ENCODE data around the gene CCDC146. TPM values are rescaled to one million over a fixed set of nuclear protein-coding genes. Genes with fewer than 3 reads are reported as not detected.

Gene CCDC146
- total and polyA plus RNA-seq, 2 of the 13 experiments (the other 11 are each of a cell fraction or from before 2014, with no cell fraction given), result 2.4 to 4.1 TPM

DNA sequence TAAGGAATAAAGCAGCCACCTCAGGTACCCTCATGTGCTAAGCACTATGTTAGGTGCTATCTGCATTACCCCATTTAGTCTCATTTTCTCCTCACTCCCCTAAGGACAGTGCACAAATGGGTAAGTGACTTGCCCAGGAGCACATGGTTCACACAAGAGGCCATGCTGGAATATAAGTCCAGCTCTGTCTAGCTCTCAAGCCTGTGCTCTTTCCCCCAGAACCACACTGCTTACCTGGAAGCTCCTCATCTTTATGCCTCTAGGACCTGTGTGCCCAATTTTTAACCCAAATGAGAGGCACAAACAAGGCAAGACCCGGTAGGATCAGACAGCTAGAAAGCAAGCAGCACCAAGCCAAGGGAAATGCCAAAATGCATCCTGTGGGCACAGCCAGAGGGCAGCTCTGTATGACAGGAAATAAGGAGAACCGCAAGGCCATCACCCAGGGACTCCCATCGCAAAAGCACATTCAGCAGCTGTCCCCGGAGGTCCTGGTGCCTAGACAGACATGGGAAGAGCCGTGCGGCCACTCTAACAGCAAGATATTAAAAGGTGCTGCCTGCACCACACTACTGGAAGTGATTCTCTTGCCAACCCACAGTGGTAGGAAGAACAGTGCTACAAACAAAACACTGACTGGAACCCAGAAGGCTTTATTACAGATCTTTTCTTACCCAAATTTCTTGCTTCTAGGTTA lies 205.7 kb downstream of the CCDC146 start:
- no peak for FAIRE-seq
- no peak for ATAC-seq
- intact Hi-C loops (cut with micrococcal nuclease; ENCODE audit: unreplicated experiment) (no loop called here), in situ Hi-C loops (cut with HindIII; ENCODE audit: extremely low pct_ligation_motif_present, low pct_unique_long_range_greater_than_20kb) (no loop called here)
- Histone ChIP-seq H3K9ac (ENCODE audit: insufficient read depth, low read depth, low read length) (no peak overlapping the region), H3K36me3 (replicated peaks in 1 of 2; ENCODE audit: control insufficient read depth in 1 of 2, insufficient read depth in 2 of 2, low read length in 2 of 2) (peaks cover 6 to 21% of the 10 kb centered on the region in 2 experiments), H4K20me1 (ENCODE audit: insufficient read depth, low read length) (no peaks in the 10 kb centered on the region), H3K27me3 (ENCODE audit: control insufficient read depth in 1 of 2, insufficient read depth in 2 of 2, low read length in 2 of 2) (no peaks in the 10 kb centered on the region), H3K4me3 (replicated peaks in 1 of 3; ENCODE audit: insufficient read depth in 1 of 3, low read depth in 2 of 3, low read length in 3 of 3) (no peak overlapping the region), H3K79me2 (ENCODE audit: insufficient read depth, low read length) (no peaks in the 10 kb centered on the region), H3K27ac (ENCODE audit: extremely low read length, insufficient read depth, low read length) (no peak overlapping the region), H3K4me2 (ENCODE audit: low read depth, low read length) (no peak overlapping the region), H2AFZ (ENCODE audit: low read length) (no peak overlapping the region), H3K4me1 (ENCODE audit: insufficient read depth, low read length) (peaks cover 17% of the 10 kb centered on the region), H3K9me3 (ENCODE audit: low read length) (no peaks in the 10 kb centered on the region)
- TF ChIP-seq, protein P1, sequence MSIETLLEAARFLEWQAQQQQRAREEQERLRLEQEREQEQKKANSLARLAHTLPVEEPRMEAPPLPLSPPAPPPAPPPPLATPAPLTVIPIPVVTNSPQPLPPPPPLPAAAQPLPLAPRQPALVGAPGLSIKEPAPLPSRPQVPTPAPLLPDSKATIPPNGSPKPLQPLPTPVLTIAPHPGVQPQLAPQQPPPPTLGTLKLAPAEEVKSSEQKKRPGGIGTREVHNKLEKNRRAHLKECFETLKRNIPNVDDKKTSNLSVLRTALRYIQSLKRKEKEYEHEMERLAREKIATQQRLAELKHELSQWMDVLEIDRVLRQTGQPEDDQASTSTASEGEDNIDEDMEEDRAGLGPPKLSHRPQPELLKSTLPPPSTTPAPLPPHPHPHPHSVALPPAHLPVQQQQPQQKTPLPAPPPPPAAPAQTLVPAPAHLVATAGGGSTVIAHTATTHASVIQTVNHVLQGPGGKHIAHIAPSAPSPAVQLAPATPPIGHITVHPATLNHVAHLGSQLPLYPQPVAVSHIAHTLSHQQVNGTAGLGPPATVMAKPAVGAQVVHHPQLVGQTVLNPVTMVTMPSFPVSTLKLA (IDR thresholded peaks at IDR 0.05), result peak; percentile 91
- no peak for TF ChIP-seq ZBTB7B (CRISPR knock-in tag; IDR thresholded peaks at IDR 0.05)
- DNase-seq (ENCODE audit: low spot score), result no peak
- CTCF ChIA-PET (ENCODE audit: low intra/inter-chr PET ratio, low total read pairs), result no interaction called here
- 94% methylated on average over 6 of the region's 6 CpGs for WGBS (ENCODE audit: low lambda C conversion rate)
- no TSS peak for BruUV-seq (replicated peaks)
- POLR2A ChIA-PET, result no interaction called here

DNA sequence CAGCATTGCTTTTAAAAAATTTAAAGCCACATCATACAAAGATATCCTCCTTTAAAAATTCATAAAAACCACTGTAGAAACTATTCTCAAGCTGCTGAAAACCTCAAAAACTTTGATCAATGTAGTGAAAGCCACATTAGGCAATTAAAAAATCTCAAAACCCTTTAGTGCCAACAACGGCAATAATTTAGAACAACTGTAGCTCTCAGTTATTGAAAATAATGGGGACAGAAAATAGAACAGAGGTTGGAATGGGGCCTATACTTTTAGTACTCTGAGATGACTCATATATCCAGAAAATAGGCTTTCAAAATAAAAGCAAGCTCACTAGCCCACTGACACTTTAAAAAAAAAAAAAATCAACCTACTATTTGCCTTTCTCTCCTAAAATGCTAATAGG lies 206.3 kb downstream of the CCDC146 start:
- Histone ChIP-seq H4K20me1 (ENCODE audit: insufficient read depth, low read length) (no peaks in the 10 kb centered on the region), H3K27me3 (ENCODE audit: control insufficient read depth in 1 of 2, insufficient read depth in 2 of 2, low read length in 2 of 2) (no peaks in the 10 kb centered on the region), H3K79me2 (ENCODE audit: insufficient read depth, low read length) (no peaks in the 10 kb centered on the region), H3K9ac (ENCODE audit: insufficient read depth, low read depth, low read length) (no peak overlapping the region), H3K27ac (ENCODE audit: extremely low read length, insufficient read depth, low read length) (no peak overlapping the region), H3K4me1 (ENCODE audit: insufficient read depth, low read length) (peaks cover 17% of the 10 kb centered on the region), H3K9me3 (ENCODE audit: low read length) (no peaks in the 10 kb centered on the region), H3K4me3 (replicated peaks in 1 of 3; ENCODE audit: insufficient read depth in 1 of 3, low read depth in 2 of 3, low read length in 3 of 3) (no peak overlapping the region), H3K4me2 (ENCODE audit: low read depth, low read length) (no peak overlapping the region), H3K36me3 (replicated peaks in 1 of 2; ENCODE audit: control insufficient read depth in 1 of 2, insufficient read depth in 2 of 2, low read length in 2 of 2) (peaks cover 6 to 21% of the 10 kb centered on the region in 2 experiments), H2AFZ (ENCODE audit: low read length) (no peak overlapping the region)
- ATAC-seq (no peak), FAIRE-seq (no peak), DNase-seq (ENCODE audit: low spot score) (no peak)
- ChIA-PET CTCF (ENCODE audit: low intra/inter-chr PET ratio, low total read pairs) (no interaction called here), POLR2A (no interaction called here)
- in situ Hi-C loops (cut with HindIII; ENCODE audit: extremely low pct_ligation_motif_present, low pct_unique_long_range_greater_than_20kb), result no loop called here
- no TSS peak for BruUV-seq (replicated peaks)
- intact Hi-C loops (cut with micrococcal nuclease; ENCODE audit: unreplicated experiment), result no loop called here
- WGBS (ENCODE audit: low lambda C conversion rate), result 92% methylated on average over 1 of the region's 1 CpG
- TF ChIP-seq, protein P2, sequence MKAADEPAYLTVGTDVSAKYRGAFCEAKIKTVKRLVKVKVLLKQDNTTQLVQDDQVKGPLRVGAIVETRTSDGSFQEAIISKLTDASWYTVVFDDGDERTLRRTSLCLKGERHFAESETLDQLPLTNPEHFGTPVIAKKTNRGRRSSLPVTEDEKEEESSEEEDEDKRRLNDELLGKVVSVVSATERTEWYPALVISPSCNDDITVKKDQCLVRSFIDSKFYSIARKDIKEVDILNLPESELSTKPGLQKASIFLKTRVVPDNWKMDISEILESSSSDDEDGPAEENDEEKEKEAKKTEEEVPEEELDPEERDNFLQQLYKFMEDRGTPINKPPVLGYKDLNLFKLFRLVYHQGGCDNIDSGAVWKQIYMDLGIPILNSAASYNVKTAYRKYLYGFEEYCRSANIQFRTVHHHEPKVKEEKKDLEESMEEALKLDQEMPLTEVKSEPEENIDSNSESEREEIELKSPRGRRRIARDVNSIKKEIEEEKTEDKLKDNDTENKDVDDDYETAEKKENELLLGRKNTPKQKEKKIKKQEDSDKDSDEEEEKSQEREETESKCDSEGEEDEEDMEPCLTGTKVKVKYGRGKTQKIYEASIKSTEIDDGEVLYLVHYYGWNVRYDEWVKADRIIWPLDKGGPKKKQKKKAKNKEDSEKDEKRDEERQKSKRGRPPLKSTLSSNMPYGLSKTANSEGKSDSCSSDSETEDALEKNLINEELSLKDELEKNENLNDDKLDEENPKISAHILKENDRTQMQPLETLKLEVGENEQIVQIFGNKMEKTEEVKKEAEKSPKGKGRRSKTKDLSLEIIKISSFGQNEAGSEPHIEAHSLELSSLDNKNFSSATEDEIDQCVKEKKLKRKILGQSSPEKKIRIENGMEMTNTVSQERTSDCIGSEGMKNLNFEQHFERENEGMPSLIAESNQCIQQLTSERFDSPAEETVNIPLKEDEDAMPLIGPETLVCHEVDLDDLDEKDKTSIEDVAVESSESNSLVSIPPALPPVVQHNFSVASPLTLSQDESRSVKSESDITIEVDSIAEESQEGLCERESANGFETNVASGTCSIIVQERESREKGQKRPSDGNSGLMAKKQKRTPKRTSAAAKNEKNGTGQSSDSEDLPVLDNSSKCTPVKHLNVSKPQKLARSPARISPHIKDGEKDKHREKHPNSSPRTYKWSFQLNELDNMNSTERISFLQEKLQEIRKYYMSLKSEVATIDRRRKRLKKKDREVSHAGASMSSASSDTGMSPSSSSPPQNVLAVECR (CRISPR knock-in tag; IDR thresholded peaks at IDR 0.05; ENCODE audit: borderline replicate concordance), result no peak
- TF ChIP-seq ZBTB8A (CRISPR knock-in tag; IDR thresholded peaks at IDR 0.05; ENCODE audit: borderline replicate concordance, low read depth), result no peak
- no peak for TF ChIP-seq ZFAT (CRISPR knock-in tag; conservative IDR thresholded peaks at IDR 0.05)
- no peak for TF ChIP-seq SOX5 (CRISPR knock-in tag; IDR thresholded peaks at IDR 0.05; ENCODE audit: borderline replicate concordance)
- no peak for TF ChIP-seq NR3C1 (CRISPR knock-in tag; IDR thresholded peaks at IDR 0.05)
- TF ChIP-seq SMYD3 (CRISPR knock-in tag; IDR thresholded peaks at IDR 0.05), result no peak
- no peak for TF ChIP-seq ZNF34 (CRISPR knock-in tag; IDR thresholded peaks at IDR 0.05; ENCODE audit: borderline replicate concordance)
- TF ChIP-seq ZNF510 (CRISPR knock-in tag; IDR thresholded peaks at IDR 0.05; ENCODE audit: low read depth), result no peak
- TF ChIP-seq ADNP (CRISPR knock-in tag; IDR thresholded peaks at IDR 0.05), result no peak
- TF ChIP-seq, protein P3, sequence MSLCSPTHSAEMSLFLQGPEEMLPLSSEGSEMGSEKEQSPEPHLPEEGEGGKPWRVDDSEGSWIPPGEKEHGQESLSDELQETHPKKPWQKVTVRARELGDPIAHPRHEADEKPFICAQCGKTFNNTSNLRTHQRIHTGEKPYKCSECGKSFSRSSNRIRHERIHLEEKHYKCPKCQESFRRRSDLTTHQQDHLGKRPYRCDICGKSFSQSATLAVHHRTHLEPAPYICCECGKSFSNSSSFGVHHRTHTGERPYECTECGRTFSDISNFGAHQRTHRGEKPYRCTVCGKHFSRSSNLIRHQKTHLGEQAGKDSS (CRISPR knock-in tag; IDR thresholded peaks at IDR 0.05; ENCODE audit: borderline replicate concordance, low read depth), result no peak
